Caco-2 (cell line): ENCODE results near the gene APOLD1. TPM values are rescaled to one million over a fixed set of nuclear protein-coding genes. Genes with fewer than 3 reads are reported as not detected.

Source experiments
- BruUV-seq: library from RNA; stranded (reverse); fragments of 400-500 nt; replicated peaks from 2 replicates; lab custom pipeline; 2021; lab: Mats Ljungman, UMichigan
- CTCF ChIA-PET: fragments of 300-600 bp; sonication (Branson Sonifier 250); formaldehyde crosslinking; loops from one replicate; lab custom pipeline; 2022; ENCODE audit warnings: antibody characterized with exemption; lab: Charles Lee
- POLR2A ChIA-PET: fragments of 300-600 bp; sonication (Branson Sonifier 250); formaldehyde crosslinking; loops from one replicate; lab custom pipeline; 2022; ENCODE audit warnings: antibody characterized with exemption; lab: Charles Lee
- DNase-seq, 2 experiments: peaks; one replicate each; pipeline versions ENCODE4 v3.0.0 to v3.0.0-alpha.2; 2020 to 2022
- H3K27me3 ChIP-seq: replicated peaks from 2 replicates; pipeline ENCODE4 v1.6.0; 2011; ENCODE audit warnings: low read length; ENCODE audit not compliant: control insufficient read depth, insufficient read depth
- H3K36me3 ChIP-seq: 2 replicates; pipeline ENCODE4 v1.5.1; 2011; ENCODE audit warnings: low read length; ENCODE audit not compliant: control insufficient read depth, insufficient read depth
- H3K4me1 ChIP-seq: fragments of 250-450 bp; sonication (Bioruptor Pico); 2 replicates; pipeline ENCODE4 v1.5.1; 2020; ENCODE audit warnings: mild to moderate bottlenecking
- H3K4me3 ChIP-seq: 2 replicates; pipeline ENCODE4 v1.5.1; 2011; ENCODE audit warnings: low read depth, mild to moderate bottlenecking, control low read depth, low read length
- H3K9me3 ChIP-seq: fragments of 250-450 bp; sonication (Bioruptor Pico); 2 replicates; pipeline ENCODE4 v1.5.1; 2020; ENCODE audit warnings: mild to moderate bottlenecking, moderate library complexity
- H3K27ac Mint-ChIP-seq: one replicate; pipeline ENCODE4 v1.8.0; 2022; ENCODE audit warnings: mixed read lengths; ENCODE audit not compliant: unreplicated experiment
- H3K27me3 Mint-ChIP-seq: one replicate; pipeline ENCODE4 v1.8.0; 2022; ENCODE audit warnings: mixed read lengths; ENCODE audit not compliant: insufficient read depth, unreplicated experiment
- H3K36me3 Mint-ChIP-seq: one replicate; pipeline ENCODE4 v1.8.0; 2022; ENCODE audit warnings: mild to moderate bottlenecking, mixed read lengths; ENCODE audit not compliant: insufficient read depth, unreplicated experiment
- H3K4me1 Mint-ChIP-seq: one replicate; pipeline ENCODE4 v1.8.0; 2022; ENCODE audit warnings: low read depth, mixed read lengths; ENCODE audit not compliant: unreplicated experiment
- H3K4me3 Mint-ChIP-seq: one replicate; pipeline ENCODE4 v1.8.0; 2022; ENCODE audit warnings: mild to moderate bottlenecking, moderate library complexity, mixed read lengths; ENCODE audit not compliant: unreplicated experiment
- H3K9me3 Mint-ChIP-seq: one replicate; pipeline ENCODE4 v1.8.0; 2022; ENCODE audit warnings: mixed read lengths; ENCODE audit not compliant: unreplicated experiment
- intact Hi-C: fragments of 100-400 bp; cut with micrococcal nuclease; formaldehyde crosslinking; loops from one replicate; pipeline ENCODE4 v1.10.0; 2022; ENCODE audit not compliant: unreplicated experiment
- total RNA-seq: library from RNA; stranded (reverse); gene quantifications from 2 replicates; pipeline ENCODE4 v1.2.3, GENCODE V29; 2022
- TF ChIP-seq, protein P1 (sequence below), 2 experiments: fragments of 200-600 bp in 1 of 2; IDR thresholded peaks; 1 replicate in 1 of 2; 2 replicates in 1 of 2; pipeline versions ENCODE4 v1.5.1 to v1.8.0; 2011 to 2022; ENCODE audit warnings: antibody characterized with exemption in 1 of 2, control low read depth in 1 of 2, inconsistent platforms in 1 of 2, low read depth in 1 of 2, low read length in 1 of 2, mild to moderate bottlenecking in 1 of 2, moderate library complexity in 1 of 2; ENCODE audit not compliant: insufficient read depth in 1 of 2, severe bottlenecking in 1 of 2, unreplicated experiment in 1 of 2

The APOLD1 gene
- total RNA-seq, 1 experiment from 2014 or later, result 4.1 TPM

DNA sequence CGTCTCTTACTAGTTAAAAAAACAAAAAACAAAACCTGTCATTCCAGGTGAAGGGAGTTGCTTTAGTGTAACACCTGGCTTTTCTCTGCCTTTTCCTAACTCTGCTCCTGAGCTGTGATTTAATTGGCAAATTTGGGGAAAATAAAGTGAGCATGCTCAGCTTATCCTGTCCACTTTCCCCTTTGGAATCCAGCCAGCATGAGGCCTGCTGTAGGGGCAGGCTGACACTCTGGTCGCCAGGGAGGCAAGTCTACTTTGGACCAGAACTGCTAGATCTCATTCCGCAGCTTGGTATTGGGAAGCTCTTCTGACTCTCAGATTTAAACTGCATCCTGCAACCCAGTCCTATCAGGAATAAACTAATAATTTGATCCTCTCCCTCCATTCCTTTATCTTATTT is 38.2 kb upstream of the APOLD1 start:
- intact Hi-C loops, result no loop called here
- no peaks in the 10 kb centered on the region for H3K9me3 Mint-ChIP-seq

GRCh38 chr12:12748044-12748443 is 37.4 kb upstream of the APOLD1 start:
- Mint-ChIP-seq H3K9me3 (no peaks in the 10 kb centered on the region), H3K4me3 (no peak overlapping the region), H3K27me3 (no peaks in the 10 kb centered on the region), H3K36me3 (no peaks in the 10 kb centered on the region), H3K4me1 (peaks cover 14% of the 10 kb centered on the region), H3K27ac (no peak overlapping the region)
- TF ChIP-seq, protein P1, sequence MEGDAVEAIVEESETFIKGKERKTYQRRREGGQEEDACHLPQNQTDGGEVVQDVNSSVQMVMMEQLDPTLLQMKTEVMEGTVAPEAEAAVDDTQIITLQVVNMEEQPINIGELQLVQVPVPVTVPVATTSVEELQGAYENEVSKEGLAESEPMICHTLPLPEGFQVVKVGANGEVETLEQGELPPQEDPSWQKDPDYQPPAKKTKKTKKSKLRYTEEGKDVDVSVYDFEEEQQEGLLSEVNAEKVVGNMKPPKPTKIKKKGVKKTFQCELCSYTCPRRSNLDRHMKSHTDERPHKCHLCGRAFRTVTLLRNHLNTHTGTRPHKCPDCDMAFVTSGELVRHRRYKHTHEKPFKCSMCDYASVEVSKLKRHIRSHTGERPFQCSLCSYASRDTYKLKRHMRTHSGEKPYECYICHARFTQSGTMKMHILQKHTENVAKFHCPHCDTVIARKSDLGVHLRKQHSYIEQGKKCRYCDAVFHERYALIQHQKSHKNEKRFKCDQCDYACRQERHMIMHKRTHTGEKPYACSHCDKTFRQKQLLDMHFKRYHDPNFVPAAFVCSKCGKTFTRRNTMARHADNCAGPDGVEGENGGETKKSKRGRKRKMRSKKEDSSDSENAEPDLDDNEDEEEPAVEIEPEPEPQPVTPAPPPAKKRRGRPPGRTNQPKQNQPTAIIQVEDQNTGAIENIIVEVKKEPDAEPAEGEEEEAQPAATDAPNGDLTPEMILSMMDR (IDR thresholded peaks at IDR 0.05; ENCODE audit: insufficient read depth in 1 of 2, low read depth in 1 of 2, low read length in 1 of 2, severe bottlenecking in 1 of 2, unreplicated experiment in 1 of 2), result no peak
- H3K4me1 ChIP-seq, result no peaks in the 10 kb centered on the region
- POLR2A ChIA-PET, result no interaction called here
- BruUV-seq, result no TSS peak
- intact Hi-C loops, result no loop called here
- no peaks in the 10 kb centered on the region for H3K27me3 ChIP-seq
- no peaks in the 10 kb centered on the region for H3K9me3 ChIP-seq
- no peaks in the 10 kb centered on the region for H3K36me3 ChIP-seq
- CTCF ChIA-PET, result no interaction called here
- DNase-seq, result no peak
- no peak overlapping the region for H3K4me3 ChIP-seq

More for the DNA sequence above, 38.2 kb upstream of the APOLD1 start:
- H3K4me3 ChIP-seq, result no peak overlapping the region
- no peaks in the 10 kb centered on the region for H3K4me1 ChIP-seq
- no TSS peak for BruUV-seq
- Mint-ChIP-seq H3K4me3 (no peak overlapping the region), H3K36me3 (no peaks in the 10 kb centered on the region), H3K4me1 (peaks cover 14% of the 10 kb centered on the region), H3K27me3 (no peaks in the 10 kb centered on the region), H3K27ac (no peak overlapping the region)
- CTCF ChIA-PET, result interaction anchor here (1.0 kb wide), 1 partner anchor 10 kb away, joined by 4 read pairs; no protein-coding TSS in a partner anchor
- TF ChIP-seq, protein P1 (IDR thresholded peaks at IDR 0.05; ENCODE audit: insufficient read depth in 1 of 2, low read depth in 1 of 2, low read length in 1 of 2, severe bottlenecking in 1 of 2, unreplicated experiment in 1 of 2), result no peak
- DNase-seq, result no peak
- no peaks in the 10 kb centered on the region for H3K9me3 ChIP-seq
- no peaks in the 10 kb centered on the region for H3K36me3 ChIP-seq
- POLR2A ChIA-PET, result no interaction called here
- no peaks in the 10 kb centered on the region for H3K27me3 ChIP-seq

- CTCF ChIA-PET, result no interaction called here
Measured at GRCh38 chr12:12749433-12749832, 36.0 kb upstream of the APOLD1 start.

More at GRCh38 chr12:12749433-12749832, 36.0 kb upstream of the APOLD1 start:
- TF ChIP-seq, protein P1 (IDR thresholded peaks at IDR 0.05; ENCODE audit: insufficient read depth in 1 of 2, low read depth in 1 of 2, low read length in 1 of 2, severe bottlenecking in 1 of 2, unreplicated experiment in 1 of 2), result no peak
- Histone ChIP-seq H3K4me3 (no peak overlapping the region), H3K27me3 (no peaks in the 10 kb centered on the region), H3K36me3 (no peaks in the 10 kb centered on the region), H3K4me1 (no peaks in the 10 kb centered on the region), H3K9me3 (no peaks in the 10 kb centered on the region)
- Mint-ChIP-seq H3K9me3 (no peaks in the 10 kb centered on the region), H3K4me3 (no peak overlapping the region), H3K27ac (no peak overlapping the region), H3K4me1 (peaks cover 14% of the 10 kb centered on the region), H3K36me3 (no peaks in the 10 kb centered on the region), H3K27me3 (no peaks in the 10 kb centered on the region)
- POLR2A ChIA-PET, result no interaction called here
- no peak for DNase-seq
- no TSS peak for BruUV-seq
- intact Hi-C loops, result no loop called here
